HG03066 (cell line): Measurements from ENCODE around the gene AVP.

ENCODE experiments used
- ATAC-seq: cut with Tn5 transposase; IDR thresholded peaks from one replicate; pipeline ENCODE4 v1.9.1; 2021; ENCODE audit warnings: low read depth; ENCODE audit not compliant: unreplicated experiment

AVP gene

DNA sequence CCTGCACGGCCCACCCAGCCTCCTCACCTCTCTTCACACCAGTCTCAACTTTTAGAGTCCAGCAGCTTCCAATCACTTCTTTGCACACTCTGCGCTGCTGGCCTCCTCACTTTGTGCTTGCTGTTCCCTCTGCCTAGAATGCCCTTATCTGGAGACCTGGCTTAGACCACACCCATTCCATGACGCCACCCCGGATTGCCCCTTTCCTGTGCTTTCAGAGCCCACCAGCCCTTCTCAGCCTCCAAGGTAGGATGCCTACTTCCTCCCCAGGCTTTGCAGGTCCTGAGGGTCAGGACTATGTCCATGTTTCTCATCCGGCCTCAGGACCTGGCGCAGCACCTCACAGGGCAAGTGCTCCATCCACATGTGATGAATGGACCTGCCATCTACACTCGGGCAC lies 27.0 kb upstream of the AVP start:
- ATAC-seq: no peak

DNA sequence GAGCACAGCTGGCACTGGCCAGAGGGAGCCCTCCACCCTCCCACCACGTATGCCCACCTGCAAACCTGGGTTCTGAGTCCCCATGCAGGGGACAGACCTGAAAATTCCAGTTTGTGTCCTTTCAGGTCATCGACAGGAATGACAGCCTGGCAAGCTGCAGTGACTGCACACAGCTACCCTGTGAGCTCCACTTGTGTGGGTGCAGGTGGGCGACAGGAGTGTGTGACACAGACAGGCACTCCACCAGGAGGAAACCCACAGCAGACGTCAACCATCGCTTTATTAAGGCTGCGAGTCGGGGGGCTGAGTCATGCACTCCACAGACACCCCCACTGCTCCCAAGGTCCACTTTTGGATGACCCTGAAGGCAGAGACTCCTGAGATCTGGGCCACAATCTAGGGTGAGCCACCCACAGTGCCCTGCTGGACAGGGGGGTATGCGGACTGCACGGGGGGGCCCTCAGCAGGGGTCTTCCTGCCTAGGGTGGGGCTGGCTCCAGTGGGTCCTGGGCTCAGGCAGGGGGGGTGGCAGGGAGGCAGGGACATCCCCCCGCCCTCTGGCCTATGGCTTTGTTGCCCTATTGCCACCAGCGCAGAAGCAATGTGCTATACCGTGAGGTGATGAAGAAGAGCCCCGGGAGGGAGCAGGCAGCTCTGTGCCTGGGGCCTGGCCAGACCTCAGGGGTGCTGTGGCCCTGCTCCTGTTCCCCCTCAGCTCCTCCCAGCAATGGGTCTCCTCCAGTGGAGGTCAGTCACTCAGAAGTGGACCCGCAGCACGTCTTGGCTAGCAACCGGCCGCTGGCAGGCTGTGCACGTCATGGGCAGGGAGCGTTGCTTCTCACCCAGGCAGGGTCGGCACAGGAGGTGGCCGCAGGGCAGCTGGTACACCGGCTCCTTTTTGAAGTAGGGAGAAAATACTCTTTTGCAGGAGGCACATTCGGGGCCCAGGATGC lies 25.1 kb upstream of the AVP start:
- ATAC-seq: no peak

DNA sequence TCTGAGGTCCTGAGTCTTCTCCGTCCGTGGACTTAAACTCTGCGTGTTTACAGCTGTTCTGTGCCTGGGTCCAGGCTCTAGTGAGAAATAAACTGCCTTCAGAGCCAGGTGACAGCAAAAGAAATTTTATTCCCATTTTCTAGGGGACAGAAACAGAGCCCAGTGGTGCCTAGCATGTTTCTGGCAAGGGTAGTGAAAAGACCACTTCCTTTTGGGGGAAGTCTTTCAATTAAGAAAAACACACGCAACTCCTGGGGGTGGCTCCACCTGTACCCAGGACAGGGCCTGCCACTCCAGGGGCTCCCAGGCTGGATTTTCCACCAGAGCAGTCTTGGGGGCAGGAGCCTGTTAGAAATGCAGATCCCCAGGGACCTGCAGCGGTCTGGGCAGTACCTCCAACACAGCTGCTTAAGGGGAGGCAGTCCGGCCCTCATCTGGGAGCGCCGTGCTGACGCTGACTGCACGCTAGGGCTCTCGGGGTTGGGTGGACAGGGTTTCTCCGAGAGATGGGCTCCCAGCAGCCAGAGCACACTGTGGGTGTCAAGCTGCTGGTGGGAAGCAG lies 23.0 kb upstream of the AVP start:
- no peak for ATAC-seq

DNA sequence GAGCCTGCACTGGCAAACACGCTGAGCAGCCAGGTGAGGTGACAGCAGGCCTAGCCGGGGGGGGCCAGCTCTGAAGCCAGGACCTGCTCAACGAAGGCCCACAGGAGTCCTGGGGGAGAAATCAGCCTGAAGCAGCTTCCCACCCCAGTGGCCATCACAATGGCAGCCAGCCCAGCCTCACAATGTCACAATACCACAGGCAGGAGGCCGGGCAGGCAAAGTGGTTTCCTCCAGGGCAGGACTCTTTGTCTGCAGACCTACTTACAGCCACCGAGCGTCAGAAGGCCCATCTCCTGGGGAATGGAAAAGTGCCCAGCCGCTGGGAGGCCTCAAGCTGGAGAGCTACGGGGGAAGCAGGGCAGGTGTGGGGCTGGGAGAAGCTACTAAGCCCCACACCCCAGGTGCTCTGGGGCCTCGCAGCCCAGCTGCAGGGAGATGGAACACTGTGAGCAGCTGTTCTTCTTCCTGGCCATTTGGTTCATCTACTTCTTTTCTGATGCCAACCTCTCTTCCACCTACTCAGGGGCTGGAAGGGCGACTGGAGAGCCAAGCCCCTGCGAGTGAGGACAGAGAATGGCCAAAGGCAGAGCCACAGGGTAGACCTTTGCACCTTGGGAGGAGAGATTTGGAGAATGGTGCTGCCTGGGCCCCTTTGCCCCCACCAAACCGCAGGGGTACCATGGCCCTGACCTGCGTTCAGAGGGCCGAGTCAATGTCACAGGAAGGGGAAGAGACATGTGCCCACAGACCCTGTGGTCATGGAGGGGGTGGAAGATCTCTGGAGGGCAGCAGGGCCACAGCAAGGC lies 22.3 kb upstream of the AVP start:
- no peak for ATAC-seq

DNA sequence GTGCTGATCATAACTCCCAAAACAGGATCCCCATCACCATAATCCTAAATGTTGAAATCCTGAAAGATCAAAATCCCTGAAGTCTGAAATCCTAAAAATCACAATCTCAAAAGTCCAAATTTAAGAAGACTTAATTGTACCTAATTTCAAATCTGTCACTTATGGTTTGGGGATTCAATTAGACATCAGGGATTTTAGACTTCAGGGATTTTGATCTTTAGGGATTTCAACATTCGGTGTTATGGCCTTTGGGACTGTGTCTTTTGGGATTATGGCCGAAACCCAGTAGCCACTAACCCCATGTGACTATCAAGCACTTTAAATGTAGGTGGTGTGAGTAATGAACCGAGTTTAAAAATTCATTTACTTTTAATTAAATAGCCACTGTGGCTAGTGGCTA lies 21.7 kb upstream of the AVP start:
- no peak for ATAC-seq

DNA sequence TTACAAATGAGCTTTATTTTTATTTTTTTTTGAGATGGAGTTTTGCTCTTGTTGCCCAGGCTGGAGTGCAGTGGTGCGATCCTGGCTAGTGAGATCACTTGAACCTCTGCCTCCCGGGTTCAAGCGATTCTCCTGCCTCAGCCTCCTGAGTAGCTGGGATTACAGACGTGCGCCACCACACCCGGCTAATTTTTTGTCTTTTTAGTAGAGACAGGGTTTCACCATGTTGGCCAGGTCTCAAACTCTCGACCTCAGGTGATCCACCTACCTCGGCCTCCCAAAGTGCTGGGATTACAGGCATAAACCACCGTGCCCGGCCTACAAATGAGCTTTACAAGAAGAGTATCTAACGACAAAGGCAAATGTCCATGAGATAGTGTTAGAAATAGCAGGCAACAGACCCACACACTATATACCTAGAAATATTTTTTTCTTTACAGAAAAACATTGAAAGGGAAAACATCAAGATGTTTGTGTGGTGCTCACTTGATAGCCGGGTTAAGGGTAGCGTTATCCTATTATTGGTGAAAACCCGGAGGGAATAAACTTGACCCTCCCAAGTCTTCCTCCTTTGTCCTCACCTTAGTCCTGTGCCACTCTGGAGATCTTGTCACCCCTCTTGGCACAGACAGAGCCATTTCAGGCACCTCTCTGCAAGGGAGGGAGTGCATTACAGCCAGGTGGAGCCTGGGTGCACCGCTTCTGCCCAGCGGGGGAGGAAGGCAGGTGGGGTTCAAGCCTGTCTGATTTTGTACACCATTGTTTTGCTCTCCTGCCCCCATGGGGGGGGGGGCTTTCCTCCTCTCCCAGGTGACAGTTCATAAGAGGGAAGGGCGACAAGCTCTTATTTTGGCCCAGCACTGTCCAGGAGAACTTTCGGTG lies 21.0 kb upstream of the AVP start:
- ATAC-seq: no peak

DNA sequence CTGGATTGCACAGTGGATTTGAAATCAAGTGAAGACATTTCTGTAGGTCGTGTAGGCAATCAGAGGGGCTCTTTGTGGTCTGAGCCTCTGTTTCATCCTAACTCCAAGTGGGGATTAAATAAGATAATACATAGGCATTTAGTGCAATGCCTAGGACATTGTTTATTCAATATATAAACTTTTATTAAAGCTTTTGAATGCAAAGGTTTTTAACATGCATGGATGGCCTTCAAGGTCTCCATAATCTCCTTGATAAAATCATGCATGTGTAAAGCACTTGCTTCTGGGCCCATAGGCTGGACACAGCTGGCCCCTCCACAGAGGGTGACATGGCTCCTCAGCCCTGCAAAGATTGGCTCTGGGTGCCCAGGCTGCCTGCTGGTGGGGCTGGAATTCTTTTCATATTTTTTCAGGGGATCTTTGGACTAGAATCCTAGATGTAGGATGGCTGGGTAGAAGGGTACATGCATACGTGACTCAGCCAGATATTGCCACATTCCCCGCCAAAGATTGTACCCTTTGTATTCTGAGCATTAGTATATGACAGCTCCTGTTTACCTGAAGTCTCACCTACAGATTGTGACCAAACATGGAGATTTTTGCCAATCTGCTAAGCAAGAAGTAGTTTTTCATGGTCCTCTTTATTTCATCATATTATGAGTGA lies 19.0 kb upstream of the AVP start:
- no peak for ATAC-seq

DNA sequence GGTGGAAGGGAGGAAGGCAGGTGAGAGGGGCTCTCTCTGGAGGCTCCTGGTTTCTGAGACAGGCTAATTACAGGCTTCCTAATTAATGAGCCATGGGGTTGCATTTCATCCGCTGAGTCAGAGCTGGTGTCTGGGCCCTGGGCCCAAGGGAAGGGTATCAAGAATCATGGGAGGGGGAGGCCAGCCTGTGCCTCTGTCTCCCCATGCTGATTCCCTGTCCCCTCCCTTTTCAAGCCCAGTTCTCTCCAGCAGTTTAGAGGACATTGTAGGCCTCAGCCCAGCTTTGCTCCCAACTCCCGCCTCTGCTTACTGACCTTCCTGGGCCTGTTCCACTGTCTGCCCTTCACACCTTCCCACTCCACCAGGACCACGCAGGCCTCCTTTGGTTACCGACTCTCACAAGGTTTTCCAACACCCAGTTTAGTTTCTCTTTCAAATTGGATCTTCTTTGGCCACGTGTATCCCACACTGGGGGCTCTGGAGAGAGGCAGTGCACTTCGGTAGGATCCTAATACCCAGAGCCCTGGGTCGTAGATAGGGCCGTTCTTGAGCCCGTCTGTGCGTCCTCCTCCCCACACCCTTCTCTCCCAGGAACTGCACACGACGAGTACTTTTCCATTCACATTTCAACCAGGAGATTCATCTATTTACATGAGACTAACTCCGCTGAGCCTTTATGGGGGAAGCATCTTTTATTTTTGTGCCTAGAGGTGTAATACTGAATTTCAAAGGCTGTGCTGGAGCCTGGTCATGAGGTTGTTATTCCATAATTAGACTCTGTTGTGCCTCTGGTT lies 18.2 kb upstream of the AVP start:
- no peak for ATAC-seq

DNA sequence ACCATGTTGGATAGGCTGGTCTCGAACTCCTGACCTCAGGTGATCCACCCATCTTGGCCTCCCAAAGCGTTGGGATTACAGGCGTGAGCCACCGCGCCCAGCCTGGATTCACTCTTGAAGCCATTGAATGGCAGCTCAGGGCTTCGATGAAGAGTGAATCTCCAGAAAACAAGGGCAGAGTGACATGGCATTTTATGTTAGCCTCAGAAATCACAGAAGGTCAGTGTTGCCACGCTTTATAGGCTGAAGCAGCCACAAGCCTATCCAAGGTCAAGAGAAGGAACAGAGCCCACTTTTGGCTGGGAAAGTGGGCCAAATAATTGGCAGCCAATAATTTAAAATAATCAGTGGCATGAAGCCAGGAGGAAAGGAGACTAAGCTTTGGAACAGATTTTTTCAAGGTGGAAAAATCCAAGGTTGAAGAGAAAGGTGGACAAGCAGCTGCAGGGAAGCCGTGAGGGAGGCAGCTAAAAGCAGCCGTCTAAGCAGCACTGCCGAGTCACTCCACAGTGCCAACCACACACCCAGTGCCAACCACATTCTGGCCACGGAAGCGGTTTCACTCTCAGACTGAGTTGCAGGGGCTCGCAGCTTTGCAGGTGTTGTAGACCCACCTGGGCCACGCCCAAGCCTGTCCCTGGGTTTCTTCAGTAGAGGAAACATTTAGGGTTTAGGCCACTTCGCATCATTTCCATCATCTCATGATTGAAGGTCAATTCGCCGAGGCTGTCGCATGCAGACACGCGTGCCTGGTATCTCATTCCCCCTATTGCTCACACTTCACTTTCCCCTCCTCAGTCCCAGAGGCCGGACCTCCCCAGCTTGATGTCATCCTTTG lies 17.4 kb upstream of the AVP start:
- no peak for ATAC-seq

DNA sequence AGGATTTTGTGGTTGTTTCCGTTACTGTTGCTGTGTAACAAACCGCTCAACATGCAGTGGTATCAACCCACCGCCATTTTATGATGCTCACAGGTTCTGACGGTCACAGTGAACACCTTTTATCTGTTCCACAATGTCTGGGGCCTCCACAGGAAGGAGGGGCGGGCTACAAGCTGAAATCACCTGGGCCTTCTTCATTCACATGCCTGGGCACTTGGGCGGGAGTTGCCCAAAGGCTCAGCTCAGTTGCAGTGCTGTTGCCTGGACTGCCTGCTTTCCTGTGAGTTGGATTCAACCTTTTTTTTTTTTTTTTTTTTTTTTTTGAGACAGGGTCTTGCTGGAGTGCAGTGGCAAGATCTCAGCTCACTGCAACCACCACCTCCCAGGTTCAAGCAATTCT lies 16.7 kb upstream of the AVP start:
- ATAC-seq: no peak

DNA sequence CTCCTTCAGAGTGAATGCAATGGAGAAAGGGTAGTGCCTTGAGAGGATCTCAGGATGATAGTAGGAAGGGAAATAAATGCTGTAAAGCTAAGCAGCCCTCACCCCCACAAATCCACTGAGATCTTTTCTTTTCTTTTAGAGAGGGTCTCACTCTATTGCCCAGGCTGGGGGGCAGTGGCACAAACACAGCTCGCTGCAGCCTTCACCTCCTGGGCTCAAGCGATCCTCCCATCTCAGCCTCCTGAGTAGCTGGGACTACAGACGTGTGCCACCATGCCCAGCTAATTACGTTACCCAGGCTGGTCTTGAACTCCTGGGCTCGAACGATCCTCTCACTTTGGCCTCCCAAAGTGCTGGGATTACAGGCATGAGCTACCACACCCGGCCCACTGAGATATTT lies 16.0 kb upstream of the AVP start:
- no peak for ATAC-seq

DNA sequence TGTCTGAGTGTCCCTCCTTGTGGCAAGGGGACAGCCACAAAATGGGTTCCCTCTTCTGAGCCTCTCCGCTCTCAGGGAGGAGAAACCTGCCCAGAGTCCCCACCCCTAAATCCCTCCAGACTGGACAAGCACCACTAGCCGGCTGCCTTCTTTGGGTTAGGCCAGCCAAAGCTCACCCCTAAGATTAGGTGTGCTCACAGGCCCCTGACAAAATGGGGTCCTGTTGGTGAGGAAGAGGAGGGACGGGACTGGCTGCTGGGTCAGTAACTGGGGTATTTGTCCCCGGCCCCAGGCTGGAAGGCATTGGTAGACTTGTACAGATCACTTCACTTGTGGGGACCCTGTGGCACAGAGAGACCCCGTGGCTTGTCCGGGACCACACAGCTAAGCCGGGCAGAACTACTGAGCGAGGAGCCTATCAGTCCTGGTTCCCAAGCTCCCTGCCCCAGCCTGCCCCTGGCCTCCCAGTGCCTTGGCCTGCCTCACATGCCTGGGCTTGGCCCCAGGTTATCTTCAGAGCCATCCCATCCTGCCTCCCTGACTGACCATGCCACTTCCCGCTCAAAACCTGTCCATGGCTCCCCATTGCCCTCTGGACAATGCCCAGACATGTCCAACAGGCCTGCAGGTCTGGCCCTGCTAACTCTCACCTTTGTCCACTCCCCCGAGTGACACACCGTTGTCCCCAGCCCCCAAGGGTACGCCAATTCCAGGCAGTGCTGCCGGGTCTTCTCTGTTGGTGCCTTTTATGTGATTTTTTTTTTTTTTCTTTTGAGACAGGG lies 10.5 kb upstream of the AVP start:
- no peak for ATAC-seq

DNA sequence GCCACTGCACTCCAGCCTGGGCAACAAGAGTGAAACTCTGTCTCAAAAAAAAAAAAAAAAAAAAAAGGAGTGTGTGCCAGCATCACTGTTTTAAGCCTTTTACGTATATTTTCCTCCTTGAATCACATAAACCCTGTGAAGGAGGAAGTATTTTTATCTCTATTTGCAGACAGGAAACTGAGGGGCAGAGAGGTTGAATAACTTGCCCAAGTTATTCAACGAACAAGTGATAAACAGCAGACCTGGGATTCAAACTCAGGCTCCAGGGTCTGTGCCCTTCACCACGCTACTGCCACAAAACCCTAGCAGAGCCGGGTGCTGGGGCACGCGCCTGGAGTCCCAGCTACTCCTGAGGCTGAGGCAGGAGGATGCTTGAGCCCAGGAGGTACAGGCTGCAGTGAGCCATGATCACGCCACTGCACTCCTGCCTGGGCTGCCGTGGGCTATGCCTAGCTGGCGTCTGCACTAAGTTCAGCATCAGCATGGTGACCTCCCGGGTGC lies 9.4 kb upstream of the AVP start:
- ATAC-seq: no peak

DNA sequence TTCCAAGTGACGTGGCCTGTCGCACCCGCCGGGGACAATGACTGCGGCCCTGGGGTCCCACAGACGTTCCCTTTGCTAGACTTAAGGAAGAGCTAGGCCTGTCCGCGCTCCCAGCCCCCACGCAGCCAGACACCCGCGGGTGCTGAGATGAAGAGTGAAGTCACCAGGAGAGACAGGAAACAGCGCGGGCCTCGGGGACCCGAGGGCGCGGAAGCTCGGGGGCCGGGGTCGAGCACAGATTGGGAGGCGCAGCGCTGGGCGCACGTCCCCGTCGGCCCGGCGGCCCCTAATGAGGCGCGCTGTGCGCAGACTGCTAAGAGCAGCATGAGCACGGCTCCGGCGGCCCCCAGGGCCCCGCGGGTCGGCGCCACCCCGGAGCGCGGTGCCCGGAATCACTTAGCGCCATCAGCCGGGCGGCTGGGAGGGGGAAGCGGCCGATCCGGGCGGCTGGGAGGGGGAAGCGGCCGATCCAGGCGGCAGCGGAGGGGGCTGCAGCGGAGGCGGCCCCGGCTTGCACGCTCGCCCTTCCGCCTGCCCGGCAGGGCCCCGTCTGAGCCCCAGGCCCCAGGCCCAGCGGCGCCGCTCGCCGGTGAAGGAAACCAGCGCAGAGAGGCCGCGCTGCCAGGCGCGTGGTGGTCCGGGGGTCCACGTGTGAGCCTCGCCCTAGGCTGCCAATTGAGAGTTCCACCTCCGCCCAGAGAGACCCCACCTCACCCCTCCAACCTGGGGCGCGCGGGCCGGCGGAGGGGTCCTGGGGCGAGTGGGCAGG lies 8.3 kb upstream of the AVP start:
- ATAC-seq: no peak

DNA sequence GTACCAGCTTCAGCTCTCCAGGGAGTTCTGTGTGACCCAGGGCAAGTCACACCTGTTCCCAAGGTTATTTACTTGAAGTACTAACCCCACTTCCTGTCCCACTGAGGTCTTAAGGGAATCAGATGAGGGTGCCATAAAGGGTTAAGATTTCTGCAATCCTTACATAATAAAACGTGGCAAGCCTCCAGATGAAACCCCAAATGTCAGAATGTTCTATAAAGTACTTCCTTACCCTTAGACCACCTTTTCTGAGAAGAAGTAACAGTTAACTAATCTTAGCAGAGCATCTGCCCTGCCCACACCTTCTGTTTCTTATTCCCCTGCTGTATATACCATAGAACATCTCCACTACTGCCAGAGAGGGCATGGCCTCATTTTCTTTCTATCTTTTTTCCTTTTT lies 6.0 kb upstream of the AVP start:
- no peak for ATAC-seq

DNA sequence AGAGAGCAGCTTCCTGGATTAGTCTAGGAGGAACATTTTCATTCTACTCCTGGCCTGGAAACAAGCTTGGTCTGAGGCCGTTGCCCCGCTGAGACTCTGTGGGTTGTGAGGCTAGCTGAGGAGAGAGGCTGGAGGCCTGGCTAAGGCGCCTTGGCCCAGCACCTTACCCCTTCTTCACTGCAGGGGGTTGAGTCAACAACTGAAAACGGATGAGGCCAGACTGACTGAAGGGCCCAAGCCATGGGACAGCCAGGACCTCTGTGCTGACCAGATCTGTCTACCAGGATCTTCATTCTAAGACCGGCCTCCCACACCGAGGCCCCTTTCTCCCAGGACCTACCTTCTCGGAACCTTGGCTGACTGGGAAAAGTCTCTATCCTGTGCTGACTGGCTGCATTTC lies 3.5 kb upstream of the AVP start:
- no peak for ATAC-seq
